HepG2 (cell line): ENCODE measurements around the gene ADGRD1. TPM values are rescaled to one million over a fixed set of nuclear protein-coding genes. Genes with fewer than 3 reads are reported as not detected.

ENCODE experiments used
- CBX2 ChIP-seq, 2 experiments: fragments of 200-600 bp in 1 of 2; sonication (generic); formaldehyde crosslinking in 1 of 2; IDR thresholded peaks; 2 replicates each; pipeline versions ENCODE4 v1.7.0 to v1.8.1; 2018 to 2022; ENCODE audit warnings: low read depth in 2 of 2, low read length in 1 of 2, mild to moderate bottlenecking in 1 of 2, missing genetic modification reagents in 1 of 2
- DMTF1 ChIP-seq: sonication (generic); formaldehyde crosslinking; IDR thresholded peaks from 2 replicates; pipeline ENCODE4 v1.4.0; 2020; ENCODE audit warnings: mild to moderate bottlenecking, missing genetic modification reagents
- KDM2A ChIP-seq: sonication (generic); formaldehyde crosslinking; IDR thresholded peaks from 2 replicates; pipeline ENCODE4 v1.4.0; 2020; ENCODE audit warnings: low read depth, missing genetic modification reagents, borderline replicate concordance
- MIER3 ChIP-seq: IDR thresholded peaks from 2 replicates; pipeline ENCODE4 v1.6.1; 2016; ENCODE audit warnings: missing compliant biosample characterization, borderline replicate concordance
- MTERF4 ChIP-seq: sonication (generic); formaldehyde crosslinking; IDR thresholded peaks from 2 replicates; pipeline ENCODE4 v1.8.0; 2023; ENCODE audit warnings: mild to moderate bottlenecking, missing genetic modification reagents
- PAF1 ChIP-seq: IDR thresholded peaks from 2 replicates; pipeline ENCODE4 v1.6.1; 2016; ENCODE audit warnings: missing genetic modification reagents, missing compliant biosample characterization
- ZNF451 ChIP-seq: sonication (generic); formaldehyde crosslinking; IDR thresholded peaks from 2 replicates; pipeline ENCODE4 v1.5.0; 2020; ENCODE audit warnings: mild to moderate bottlenecking, missing genetic modification reagents
- ZNF644 ChIP-seq: IDR thresholded peaks from 2 replicates; pipeline ENCODE4 v1.6.1; 2016; ENCODE audit warnings: low read depth
- ZNF709 ChIP-seq: sonication (generic); formaldehyde crosslinking; IDR thresholded peaks from 2 replicates; pipeline ENCODE4 v1.5.0; 2020; ENCODE audit warnings: mild to moderate bottlenecking, missing genetic modification reagents
- polyA plus RNA-seq, 8 experiments: library from polyadenylated mRNA; depleted of rRNA in 3 of 8; stranded (reverse) in 7 of 8; unstranded in 1 of 8; fragments of >200 nt; fragmentation: Illumina TruSeq in 4 of 8; extraction: Trizol in 4 of 8; gene quantifications; 2 replicates each; pipeline versions ENCODE4 v1.2.1 to v1.2.3, GENCODE V29; 2011 to 2016; ENCODE audit warnings: low read depth in 4 of 8, missing spikeins in 1 of 8, mixed read lengths in 1 of 8; ENCODE audit not compliant: insufficient read depth in 1 of 8
- total RNA-seq, 5 experiments: library from RNA; depleted of rRNA; stranded (reverse); fragments of >200 nt; fragmentation: Illumina TruSeq; extraction: Trizol; gene quantifications; 2 replicates each; pipeline ENCODE4 v1.2.3, GENCODE V29; 2016; ENCODE audit warnings: low read depth in 1 of 5
- TF ChIP-seq, protein P1 (sequence below): sonication (generic); formaldehyde crosslinking; IDR thresholded peaks from 2 replicates; pipeline ENCODE4 v1.5.0; 2020; ENCODE audit warnings: missing genetic modification reagents
- TF ChIP-seq, protein P2 (sequence below): sonication (generic); formaldehyde crosslinking; IDR thresholded peaks from 2 replicates; pipeline ENCODE4 v1.5.0; 2020; ENCODE audit warnings: missing genetic modification reagents
- TF ChIP-seq, protein P3 (sequence below): IDR thresholded peaks from 2 replicates; pipeline ENCODE4 v1.6.1; 2016; ENCODE audit warnings: low read depth, borderline replicate concordance

Gene ADGRD1
- total and polyA plus RNA-seq, 2 of the 13 experiments (the other 11 are each of a cell fraction or from before 2014, with no cell fraction given), result 0.46 to 12.4 TPM

DNA sequence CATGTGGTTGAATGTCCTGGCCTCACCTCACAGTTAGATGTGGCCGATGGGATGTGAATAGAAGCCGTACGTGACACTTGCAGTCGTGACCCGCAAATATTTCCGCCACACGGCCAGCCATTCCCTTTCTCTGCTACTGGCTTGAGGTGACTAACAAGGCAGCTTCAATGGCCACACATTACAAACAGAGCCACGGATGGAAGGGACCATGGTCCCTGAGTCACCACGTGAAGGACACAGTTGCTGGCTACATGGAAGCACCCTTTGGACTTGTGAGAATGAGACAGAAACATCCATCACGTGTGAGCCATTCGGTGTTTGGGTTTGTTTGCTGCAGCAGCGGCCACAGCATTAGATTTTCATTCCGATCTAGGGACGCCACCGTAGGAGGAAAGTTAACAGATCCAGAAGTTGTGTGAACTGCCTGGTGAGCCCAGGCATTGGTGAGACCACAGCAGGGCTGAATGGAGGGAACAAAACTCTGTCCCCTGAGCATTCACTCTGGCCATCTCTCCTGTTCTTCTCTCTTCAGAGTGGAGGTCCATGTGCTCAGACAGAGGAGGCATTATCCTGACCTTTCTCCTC is 33.5 kb upstream of the ADGRD1 start (continued):
- TF ChIP-seq DMTF1 (CRISPR knock-in tag) (peak; percentile 72; the same call in 1 of the 2 replicates), ZNF709 (peak; percentile 92), KDM2A (peak; percentile 38; the same call in 1 of the 2 replicates), ZNF451 (no peak), PAF1 (CRISPR knock-in tag) (no peak), CBX2 (IDR thresholded peaks at IDR 0.05; ENCODE audit: low read depth, low read length) (no peak), CBX2 (CRISPR knock-in tag; IDR thresholded peaks at IDR 0.05; ENCODE audit: low read depth) (0 out of 2 replicates have a peak, but pooled peaks have one; percentile 89), MIER3 (CRISPR knock-in tag) (0 out of 2 replicates have a peak, but pooled peaks have one; percentile 57), ZNF644 (CRISPR knock-in tag) (peak; percentile 98), MTERF4 (CRISPR knock-in tag) (peak; percentile 95)
- TF ChIP-seq, protein P1, sequence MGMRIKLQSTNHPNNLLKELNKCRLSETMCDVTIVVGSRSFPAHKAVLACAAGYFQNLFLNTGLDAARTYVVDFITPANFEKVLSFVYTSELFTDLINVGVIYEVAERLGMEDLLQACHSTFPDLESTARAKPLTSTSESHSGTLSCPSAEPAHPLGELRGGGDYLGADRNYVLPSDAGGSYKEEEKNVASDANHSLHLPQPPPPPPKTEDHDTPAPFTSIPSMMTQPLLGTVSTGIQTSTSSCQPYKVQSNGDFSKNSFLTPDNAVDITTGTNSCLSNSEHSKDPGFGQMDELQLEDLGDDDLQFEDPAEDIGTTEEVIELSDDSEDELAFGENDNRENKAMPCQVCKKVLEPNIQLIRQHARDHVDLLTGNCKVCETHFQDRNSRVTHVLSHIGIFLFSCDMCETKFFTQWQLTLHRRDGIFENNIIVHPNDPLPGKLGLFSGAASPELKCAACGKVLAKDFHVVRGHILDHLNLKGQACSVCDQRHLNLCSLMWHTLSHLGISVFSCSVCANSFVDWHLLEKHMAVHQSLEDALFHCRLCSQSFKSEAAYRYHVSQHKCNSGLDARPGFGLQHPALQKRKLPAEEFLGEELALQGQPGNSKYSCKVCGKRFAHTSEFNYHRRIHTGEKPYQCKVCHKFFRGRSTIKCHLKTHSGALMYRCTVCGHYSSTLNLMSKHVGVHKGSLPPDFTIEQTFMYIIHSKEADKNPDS, result no peak
- TF ChIP-seq, protein P2, sequence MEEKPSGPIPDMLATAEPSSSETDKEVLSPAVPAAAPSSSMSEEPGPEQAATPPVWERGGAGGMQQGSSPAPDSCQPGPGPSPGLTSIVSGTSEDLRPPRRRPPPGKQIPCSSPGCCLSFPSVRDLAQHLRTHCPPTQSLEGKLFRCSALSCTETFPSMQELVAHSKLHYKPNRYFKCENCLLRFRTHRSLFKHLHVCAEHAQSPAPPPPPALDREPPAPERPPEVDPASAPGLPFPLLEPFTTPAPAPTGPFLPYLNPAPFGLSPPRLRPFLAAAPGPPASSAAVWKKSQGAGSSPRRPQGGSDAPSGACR, result peak; percentile 82; the same call in 1 of the 2 replicates
- TF ChIP-seq, protein P3, sequence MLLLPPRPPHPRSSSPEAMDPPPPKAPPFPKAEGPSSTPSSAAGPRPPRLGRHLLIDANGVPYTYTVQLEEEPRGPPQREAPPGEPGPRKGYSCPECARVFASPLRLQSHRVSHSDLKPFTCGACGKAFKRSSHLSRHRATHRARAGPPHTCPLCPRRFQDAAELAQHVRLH (CRISPR knock-in tag), result no peak
